HTR-8/SVneo (cell line): Measurements from ENCODE around the gene L1TD1.
"Not testable (repeated sequence)": the region's sequence is repeated elsewhere in the genome, so short reads cannot be mapped to it uniquely, and the experiment has no call there.

Source experiments
- DNase-seq: peaks from one replicate; pipeline ENCODE4 v3.0.0; 2011; ENCODE audit warnings: low spot score, mixed read lengths; ENCODE audit not compliant: insufficient read length
- FAIRE-seq: peaks from 2 replicates; lab custom pipeline; 2011; peaks lifted over from hg19 to GRCh38; lab: Jason Lieb, UNC

The L1TD1 gene

DNA sequence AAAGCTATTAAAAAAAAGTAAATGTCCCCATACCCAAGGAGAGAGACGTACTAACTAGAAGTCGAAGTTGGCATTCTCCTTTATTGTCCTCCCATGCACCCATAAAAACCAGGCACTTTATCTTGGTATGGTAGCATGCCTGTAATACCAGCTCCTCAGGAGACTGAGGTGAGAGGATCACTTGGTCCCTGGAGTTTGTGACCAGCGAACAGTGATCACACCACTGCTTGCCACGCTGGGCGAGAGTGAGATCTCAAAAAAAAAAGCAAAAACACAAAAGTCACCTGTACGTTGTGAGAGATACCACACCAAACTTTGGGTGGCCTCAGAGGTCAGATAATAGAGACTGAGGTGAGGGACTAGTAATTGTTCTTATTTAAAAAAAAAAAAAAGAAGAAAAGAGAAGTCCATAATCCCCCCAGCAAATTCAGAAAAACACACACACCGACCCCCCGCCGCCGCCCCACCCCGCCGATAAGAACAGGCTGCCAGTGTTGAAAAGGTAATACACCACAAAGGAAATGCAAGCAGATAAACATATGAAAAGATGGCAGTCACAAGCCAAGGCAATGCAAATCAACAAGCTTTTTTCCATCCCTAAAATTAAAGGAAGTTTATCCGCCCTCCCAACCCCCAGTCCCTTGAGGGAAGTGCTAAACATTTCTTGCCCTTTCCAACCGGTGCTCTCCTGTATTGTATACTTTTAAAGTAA is 3.6 kb downstream of the L1TD1 start:
- DNase-seq (no peak), FAIRE-seq (no peak)

DNA sequence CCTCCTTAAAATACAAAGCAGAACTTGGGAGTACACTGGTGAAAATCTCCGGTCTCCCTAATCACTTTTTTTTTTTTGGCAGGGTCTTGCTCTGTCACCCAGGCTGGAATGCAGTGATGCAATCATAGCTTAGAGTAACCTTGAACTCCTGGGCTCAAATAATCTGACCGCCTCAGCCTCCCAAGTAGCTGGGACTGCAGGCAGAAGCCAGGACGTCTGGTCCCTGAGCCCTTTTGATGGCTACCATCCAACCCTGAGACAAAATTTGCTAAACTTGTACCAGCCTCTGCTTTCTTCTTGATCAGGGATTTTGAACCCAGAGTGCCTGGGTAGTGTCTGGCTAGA is 4.1 kb downstream of the L1TD1 start:
- no peak for DNase-seq
- no peak for FAIRE-seq

DNA sequence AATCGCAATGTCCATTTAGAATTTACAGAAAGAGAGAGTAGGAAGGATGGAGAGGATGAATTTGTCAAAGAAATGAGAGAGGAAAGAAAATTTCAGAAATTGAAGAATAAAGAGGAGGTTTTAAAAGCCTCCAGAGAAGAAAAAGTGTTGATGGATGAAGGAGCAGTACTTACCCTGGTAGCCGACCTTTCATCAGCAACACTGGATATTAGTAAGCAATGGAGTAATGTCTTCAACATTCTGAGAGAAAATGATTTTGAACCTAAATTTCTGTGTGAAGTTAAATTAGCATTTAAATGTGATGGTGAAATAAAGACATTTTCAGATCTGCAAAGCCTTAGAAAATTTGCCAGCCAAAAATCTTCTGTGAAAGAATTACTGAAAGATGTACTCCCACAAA is 12.5 kb downstream of the L1TD1 start:
- no peak for DNase-seq
- no peak for FAIRE-seq

DNA sequence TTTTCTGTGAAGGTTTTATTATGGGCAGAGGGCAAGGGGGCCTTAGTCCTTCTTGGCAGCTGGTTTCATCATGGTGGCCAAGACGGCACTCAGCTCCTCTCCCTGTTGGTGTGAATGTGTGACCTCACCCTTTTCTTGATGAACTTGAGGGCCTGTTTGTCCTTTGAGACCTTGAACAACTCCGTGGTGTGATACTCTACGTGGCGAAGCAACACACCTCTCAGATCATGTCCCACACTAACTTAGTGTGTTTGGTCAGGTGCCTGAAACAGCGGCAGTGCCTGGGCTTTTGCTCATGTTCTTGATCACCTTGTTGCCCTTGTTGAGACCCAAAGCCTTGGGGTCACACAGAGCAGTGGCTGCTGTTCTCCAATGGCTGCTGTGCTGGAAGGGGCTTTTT is 13.4 kb downstream of the L1TD1 start:
- DNase-seq: no peak
- FAIRE-seq: no peak

DNA sequence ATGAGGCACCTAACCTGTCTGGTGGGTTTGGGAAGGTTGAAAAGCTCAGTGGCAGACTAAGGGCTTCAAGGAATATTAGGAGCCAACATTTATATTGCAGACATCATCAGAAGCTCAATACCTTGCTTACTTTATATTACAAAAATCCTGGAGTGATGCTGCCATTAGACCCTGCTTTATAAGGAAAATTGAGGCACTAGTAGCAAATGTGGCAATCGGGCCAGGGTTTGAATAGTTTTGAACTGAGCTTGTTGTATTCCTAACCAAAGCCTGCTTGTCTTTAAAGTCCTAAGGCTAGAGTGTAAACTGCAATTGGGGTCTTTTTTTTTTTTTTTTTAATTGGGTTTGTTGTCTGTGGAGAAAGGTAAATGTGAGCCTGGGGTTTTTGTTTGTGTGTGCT is 14.3 kb downstream of the L1TD1 start:
- no peak for DNase-seq
- FAIRE-seq: no peak

DNA sequence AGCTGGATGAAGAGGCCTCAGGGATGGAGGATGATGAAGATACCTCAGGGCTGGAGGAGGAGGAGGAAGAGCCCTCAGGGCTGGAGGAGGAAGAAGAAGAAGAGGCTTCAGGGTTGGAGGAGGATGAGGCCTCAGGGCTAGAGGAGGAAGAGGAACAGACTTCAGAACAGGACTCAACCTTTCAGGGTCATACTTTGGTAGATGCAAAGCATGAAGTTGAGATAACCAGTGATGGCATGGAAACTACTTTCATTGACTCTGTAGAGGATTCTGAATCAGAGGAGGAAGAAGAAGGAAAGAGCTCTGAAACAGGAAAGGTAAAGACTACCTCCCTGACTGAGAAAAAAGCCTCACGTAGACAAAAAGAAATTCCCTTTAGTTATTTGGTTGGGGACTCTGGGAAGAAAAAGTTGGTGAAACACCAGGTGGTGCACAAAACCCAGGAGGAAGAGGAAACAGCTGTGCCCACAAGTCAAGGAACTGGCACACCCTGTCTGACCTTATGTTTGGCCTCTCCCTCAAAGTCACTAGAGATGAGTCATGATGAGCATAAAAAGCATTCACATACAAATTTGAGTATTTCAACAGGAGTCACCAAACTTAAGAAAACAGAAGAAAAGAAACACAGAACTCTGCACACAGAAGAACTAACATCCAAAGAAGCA is 15.4 kb downstream of the L1TD1 start:
- DNase-seq (no peak), FAIRE-seq (no peak)

DNA sequence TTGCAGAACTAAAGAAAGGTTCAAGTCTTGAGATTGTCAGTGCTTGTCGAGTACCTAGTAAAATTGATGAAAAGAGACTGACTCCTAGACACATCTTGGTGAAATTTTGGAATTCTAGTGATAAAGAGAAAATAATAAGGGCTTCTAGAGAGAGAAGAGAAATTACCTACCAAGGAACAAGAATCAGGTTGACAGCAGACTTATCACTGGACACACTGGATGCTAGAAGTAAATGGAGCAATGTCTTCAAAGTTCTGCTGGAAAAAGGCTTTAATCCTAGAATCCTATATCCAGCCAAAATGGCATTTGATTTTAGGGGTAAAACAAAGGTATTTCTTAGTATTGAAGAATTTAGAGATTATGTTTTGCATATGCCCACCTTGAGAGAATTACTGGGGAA is 16.3 kb downstream of the L1TD1 start:
- DNase-seq: no peak
- FAIRE-seq: no peak

DNA sequence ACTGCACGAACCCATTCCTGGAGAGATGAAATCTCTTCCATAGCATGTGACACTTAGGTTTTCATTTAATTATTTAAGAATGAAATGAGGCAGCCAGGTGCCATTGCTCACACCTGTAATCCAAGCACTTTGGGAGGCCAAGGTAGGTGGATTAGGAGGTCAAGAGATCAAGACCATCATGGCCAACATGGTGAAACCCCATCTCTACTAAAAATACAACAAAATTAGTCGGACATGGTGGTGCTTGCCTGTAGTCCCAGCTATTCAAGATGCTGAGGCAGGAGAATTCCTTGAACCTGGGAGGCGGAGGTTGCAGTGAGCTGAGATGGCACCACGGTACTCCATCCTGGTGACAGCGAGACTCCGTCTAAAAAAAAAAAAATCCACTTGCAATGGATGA is 17.8 kb downstream of the L1TD1 start:
- DNase-seq (no peak), FAIRE-seq (no peak)

DNA sequence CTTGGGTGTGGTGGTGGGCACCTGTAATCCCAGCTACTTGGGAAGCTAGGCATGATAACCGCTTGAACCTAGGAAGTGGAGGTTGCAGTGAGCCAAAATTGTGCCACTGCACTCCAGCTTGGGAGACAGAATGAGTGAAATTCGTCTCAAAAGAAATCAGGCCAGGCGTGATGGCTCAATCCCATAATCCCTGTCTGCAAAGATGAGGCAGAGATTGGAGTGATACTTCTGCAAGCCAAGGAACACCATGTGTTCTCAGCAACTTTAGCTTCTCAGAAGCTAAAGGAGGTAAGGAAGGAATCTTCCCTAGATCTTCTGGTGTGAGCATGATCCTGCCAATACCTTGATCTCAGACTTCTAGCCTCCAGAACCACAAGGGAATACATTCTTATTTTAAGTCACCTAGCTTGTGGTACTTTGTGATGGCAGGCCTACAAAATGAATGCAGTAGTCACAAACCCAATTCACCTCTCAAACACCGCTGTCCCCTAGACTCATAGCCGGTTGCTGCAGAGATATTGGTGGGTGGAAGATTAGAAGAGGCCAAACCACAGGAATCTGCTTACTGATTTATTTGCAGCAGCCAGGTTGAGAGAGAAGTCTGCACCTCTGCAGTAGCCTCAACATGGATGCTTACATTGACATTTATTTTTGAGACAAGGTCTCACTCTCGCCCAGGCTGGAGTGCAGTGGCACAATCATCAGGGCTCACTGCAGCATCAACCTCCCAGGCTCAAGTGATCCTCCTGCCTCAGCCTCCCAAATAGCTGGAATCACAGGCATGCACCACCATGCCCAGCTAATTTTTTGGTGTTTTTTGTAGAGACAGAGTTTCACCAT is 18.6 kb downstream of the L1TD1 start:
- FAIRE-seq: no peak

DNA sequence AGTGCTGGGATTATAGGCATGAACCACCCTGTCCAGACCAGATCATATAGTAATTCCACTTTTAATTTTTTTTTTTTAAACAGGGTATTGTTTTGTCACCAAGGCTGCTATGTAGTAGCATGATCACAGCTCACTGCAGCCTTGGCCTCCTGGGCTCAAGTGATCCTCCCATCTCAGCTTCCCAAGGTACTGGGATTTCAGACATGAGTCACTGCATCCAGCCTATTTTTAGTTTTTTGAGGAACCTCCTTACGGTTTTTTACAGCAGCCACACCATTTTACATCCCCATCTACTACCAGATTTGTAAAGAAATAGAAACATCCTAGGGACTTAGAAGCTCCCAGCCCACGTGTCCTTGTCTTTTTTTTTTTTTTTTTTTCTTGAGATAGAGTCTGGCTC is 24.0 kb downstream of the L1TD1 start:
- no peak for FAIRE-seq
- DNase-seq: no peak

More for the DNA sequence above, 18.6 kb downstream of the L1TD1 start:
- no peak for DNase-seq

DNA sequence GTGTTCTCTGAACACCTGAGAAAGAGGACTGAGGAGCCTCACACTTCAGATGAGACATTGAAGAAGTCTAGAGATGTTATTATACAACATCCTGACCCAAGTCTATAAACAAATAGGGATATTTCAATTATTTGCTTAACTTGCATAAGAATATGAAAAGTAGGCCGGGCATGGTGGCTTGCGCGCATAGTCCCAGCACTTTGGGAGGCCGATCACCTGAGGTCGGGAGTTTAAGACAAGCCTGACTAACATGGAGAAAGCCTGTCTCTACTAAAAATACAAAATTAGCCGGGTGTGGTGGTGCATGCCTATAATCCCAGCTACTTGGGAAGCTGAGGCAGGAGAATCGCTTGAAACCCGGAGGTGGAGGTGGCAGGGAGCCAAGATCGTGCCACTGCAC is 25.8 kb downstream of the L1TD1 start:
- FAIRE-seq, DNase-seq: not testable (repeated sequence)

DNA sequence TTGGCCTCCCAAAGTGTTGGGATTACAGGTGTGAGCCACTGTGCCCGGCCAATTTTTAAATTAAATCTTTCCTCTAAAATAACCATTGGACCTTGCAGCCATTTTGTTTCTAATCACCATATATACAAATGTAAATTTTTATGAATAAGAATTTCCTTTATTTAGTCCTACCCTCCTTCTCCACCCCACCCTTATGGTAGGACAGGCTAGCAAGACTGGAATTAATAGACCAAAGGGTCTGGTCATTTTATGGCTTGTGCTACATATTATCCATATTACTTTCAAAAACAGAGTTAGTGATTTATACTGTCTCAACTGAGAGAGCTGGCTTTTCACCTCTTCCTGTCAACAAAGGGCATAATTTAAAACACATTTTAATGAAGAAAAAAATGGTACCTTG is 26.5 kb downstream of the L1TD1 start:
- FAIRE-seq: no peak

DNA sequence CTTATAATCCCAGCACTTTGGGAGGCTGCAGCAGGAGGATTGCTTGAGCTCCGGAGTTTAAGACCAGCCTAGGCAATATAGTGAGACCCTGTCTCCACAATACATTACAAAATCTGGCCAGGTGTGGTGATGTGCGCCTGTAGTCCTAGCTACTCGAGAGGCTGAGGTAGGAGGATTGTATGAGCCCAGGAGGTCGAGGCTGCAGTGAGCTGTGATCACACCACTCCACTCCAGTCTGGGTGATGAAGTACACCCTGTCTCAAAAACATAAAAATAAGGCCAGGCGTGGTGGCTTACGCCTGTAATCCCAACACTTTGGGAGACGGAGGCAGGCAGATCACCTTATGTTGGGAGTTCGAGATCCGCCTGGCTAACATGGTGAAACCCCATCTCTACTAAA is 27.7 kb downstream of the L1TD1 start:
- no peak for FAIRE-seq
- no peak for DNase-seq

More for the DNA sequence above, 26.5 kb downstream of the L1TD1 start:
- no peak for DNase-seq

DNA sequence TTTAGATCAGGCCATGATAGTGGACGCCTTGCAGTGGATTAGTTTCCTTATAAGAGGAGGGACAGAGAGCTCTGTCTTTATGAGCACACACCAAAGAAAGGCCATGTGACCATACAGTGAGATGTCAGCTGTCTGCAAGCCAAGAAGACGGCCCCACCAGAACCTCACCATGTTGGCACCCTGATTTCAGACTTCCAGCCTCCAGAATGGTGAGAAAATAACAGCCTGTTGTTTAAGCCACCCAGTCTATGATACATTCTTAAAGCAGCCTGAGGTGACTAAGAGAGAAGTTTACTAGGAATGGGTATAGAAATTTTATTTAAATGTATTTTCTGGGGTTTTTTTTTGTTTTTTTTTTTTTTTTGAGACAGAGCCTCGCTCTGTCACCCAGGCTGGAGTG is 29.5 kb downstream of the L1TD1 start:
- FAIRE-seq: no peak
- no peak for DNase-seq

DNA sequence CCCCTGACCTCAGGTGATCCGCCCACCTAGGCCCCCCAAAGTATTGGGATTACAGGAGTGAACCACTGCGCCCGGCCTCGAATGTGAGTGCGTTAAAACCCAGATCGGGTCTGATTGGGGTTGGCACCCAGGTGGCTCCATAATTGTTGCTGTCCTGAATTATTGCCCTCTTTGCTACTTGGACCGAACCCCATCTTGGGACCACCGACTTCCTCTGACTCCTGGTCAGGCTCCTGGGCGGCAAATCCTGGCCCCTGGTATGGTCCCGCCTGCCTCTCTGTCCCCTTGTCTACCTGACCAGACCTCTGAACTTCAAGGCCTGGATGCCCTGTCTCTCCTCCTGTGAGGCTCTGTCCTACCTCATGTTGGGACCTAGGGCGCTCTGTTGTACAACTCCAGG is 32.8 kb downstream of the L1TD1 start:
- DNase-seq (no peak), FAIRE-seq (no peak)

DNA sequence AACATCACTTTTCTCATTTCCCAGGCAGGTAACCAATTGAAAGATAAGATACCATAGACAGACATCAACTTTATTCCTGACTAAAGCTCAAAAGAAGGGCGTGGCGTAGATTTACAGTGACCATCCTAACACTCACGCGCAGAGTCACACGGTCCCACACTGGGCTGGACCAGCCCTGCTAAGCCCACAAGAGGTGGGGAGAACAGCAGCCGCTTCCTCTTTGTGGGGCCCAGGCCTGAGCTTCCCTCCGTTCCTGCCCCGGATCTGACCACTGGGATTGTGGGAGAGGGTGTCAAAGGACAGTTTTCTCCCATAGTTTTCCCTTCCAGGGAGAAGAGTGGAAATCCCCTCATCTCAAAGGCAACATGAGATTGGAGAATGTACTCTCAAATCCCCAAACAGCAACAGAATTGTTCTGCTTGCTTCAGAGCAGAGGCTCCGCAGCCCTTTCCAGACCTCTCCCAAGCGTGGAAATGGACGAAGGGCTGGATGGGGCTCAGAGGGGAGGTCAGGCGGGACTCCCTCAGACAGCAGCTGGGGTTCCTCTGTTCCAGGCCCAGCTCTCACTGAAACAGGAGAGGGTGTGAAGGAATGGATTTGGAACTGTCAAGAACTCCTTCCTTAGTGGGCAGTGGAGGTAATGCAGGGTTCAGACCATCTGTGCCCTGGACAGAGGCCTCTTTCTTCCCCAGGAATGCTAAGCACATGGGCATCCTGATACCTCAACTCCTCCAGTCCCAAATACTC is 33.7 kb downstream of the L1TD1 start:
- no peak for DNase-seq
- no peak for FAIRE-seq

DNA sequence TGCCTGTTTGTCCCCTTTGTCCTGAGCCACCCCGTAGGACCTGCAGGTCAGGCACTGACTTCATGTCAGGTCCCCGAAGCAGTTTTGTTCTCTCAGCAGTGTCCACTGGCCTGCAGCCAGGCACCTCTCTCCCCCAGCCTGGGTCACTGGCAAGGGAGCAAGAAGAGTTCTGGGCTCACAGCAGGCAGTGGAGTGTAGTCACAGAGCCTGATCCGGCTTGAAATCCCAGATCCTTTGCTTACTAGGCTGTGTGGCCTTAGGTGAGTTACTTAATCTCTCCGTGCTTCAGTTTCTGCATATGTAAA is 34.2 kb downstream of the L1TD1 start:
- FAIRE-seq: no peak

DNA sequence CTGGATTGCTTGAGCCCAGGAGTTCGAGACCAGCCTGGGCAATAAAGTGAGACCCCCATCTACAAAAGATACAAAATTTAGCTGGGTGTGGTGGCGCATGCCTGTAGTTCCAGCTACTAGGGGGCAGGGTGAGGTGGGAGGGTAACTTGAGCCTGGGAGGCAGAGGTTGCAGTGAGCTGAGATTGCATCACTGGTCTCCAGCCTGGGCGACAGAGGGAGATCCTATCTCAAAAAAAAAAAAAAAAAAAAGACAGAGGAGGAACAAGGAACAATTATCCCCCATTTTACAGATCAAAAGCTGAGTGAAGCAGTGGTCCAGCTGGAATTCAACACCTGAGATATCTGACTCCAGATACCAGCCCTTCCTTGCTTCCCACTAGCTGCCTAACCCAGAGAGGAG is 34.8 kb downstream of the L1TD1 start:
- FAIRE-seq: no peak
- DNase-seq: no peak

More for the DNA sequence above, 34.2 kb downstream of the L1TD1 start:
- DNase-seq: no peak

DNA sequence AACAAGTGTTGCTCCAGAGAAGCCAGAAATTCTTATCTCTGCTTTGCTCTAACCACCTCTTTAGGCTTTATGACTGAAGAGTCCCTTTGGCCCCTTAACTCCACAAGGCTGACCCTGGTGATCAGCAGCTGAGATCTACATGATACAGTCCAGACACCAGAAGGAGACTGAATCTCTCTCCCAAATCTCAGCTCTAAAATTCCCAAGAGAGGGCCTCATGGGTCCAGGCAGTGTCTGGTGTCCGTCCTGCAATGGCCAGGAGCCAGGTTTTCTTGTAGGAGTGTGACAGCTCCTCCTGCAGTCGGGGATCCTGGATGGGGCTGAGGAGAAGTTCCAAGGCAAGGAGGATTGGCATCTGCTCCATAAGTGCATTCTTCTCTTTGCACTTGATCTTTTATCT is 35.3 kb downstream of the L1TD1 start:
- DNase-seq (no peak), FAIRE-seq (no peak)

DNA sequence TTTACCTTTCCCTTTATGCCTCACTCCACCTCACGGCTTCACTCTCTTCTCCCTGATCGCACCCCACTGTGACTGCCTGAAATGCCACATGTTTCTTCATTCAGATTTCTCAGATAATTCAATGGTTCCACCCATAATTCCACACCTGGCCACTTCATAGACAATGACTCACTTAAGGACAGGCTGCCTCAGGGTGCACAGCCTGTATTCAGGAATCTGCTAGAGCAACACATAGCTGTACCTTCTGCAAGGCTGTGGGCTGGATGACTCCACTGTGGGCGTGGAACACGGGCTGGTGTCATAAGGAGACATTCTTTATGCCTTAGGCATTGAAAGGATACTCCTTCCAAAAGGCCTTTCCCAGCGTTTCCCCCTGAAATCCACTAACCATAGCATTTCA is 36.1 kb downstream of the L1TD1 start:
- DNase-seq (peak; percentile 53), FAIRE-seq (no peak)

DNA sequence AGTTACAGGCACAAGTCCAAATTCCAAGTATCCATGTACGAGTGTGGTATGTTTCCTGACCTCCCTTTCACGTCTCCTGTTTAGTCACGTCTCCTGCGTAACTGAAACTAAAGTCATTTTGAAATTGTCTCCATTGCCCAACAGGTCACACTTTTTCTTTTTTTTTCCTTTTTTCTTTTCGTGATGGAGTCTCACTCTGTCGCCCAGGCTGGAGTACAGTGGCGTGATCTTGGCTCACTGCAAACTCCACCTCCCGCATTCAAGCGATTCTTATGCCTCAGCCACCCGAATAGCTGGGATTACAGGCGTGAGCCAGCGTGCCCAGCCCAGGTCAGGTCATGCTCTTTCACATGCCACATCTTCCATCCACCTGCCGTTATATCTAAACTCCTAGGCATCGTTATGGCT is 38.2 kb downstream of the L1TD1 start:
- DNase-seq (no peak), FAIRE-seq (no peak)
